ENCODE results near the gene TRPM3.

Gene TRPM3

GRCh38 chr9:70948744-70949143, 172.7 kb downstream of the TRPM3 start:
- DNase-seq (ENCODE audit: low read depth) = no peak
- no peak overlapping the region for H3K4me3 ChIP-seq (ENCODE audit: low read depth, low read length)
- TF ChIP-seq CTCF (IDR thresholded peaks at IDR 0.05; ENCODE audit: insufficient read depth, low read depth, low read length, missing control alignments) = no peak

GRCh38 chr9:70947511-70947910, 173.9 kb downstream of the TRPM3 start:
- TF ChIP-seq CTCF (IDR thresholded peaks at IDR 0.05; ENCODE audit: insufficient read depth, low read depth, low read length, missing control alignments) = no peak
- H3K4me3 ChIP-seq (ENCODE audit: low read depth, low read length) = no peak overlapping the region
- no peak for DNase-seq (ENCODE audit: low read depth)

GRCh38 chr9:70947086-70947485, 174.3 kb downstream of the TRPM3 start:
- H3K4me3 ChIP-seq (ENCODE audit: low read depth, low read length) = no peak overlapping the region
- no peak for DNase-seq (ENCODE audit: low read depth)
- no peak for TF ChIP-seq CTCF (IDR thresholded peaks at IDR 0.05; ENCODE audit: insufficient read depth, low read depth, low read length, missing control alignments)

- no peak for DNase-seq (ENCODE audit: low read depth)
- no peak for TF ChIP-seq CTCF (IDR thresholded peaks at IDR 0.05; ENCODE audit: insufficient read depth, low read depth, low read length, missing control alignments)
- no peak overlapping the region for H3K4me3 ChIP-seq (ENCODE audit: low read depth, low read length)
These were observed 176.1 kb downstream of the TRPM3 start for GRCh38 chr9:70945301-70945700.

- TF ChIP-seq CTCF (IDR thresholded peaks at IDR 0.05; ENCODE audit: insufficient read depth, low read depth, low read length, missing control alignments) = no peak
- no peak overlapping the region for H3K4me3 ChIP-seq (ENCODE audit: low read depth, low read length)
- DNase-seq (ENCODE audit: low read depth) = no peak
These were observed 180.2 kb downstream of the TRPM3 start for GRCh38 chr9:70941191-70941590.

- TF ChIP-seq CTCF (IDR thresholded peaks at IDR 0.05; ENCODE audit: insufficient read depth, low read depth, low read length, missing control alignments) = no peak
- no peak overlapping the region for H3K4me3 ChIP-seq (ENCODE audit: low read depth, low read length)
- no peak for DNase-seq (ENCODE audit: low read depth)
These were observed 180.8 kb downstream of the TRPM3 start for GRCh38 chr9:70940605-70941004.

- DNase-seq (ENCODE audit: low read depth) = no peak
- no peak for TF ChIP-seq CTCF (IDR thresholded peaks at IDR 0.05; ENCODE audit: insufficient read depth, low read depth, low read length, missing control alignments)
- H3K4me3 ChIP-seq (ENCODE audit: low read depth, low read length) = no peak overlapping the region
These were observed 184.9 kb downstream of the TRPM3 start for GRCh38 chr9:70936536-70936935.
